Stimulated activated naive CD4-positive, alpha-beta T cell treated with Interleukin-2 at 50 U/mL for 16 hours (primary cell): ENCODE results near the gene PRR14L.
"Not testable (repeated sequence)": the region's sequence is repeated elsewhere in the genome, so short reads cannot be mapped to it uniquely, and the experiment has no call there.

Source experiments
- DNase-seq: peaks from one replicate; lab custom pipeline; 2025; lab: John Stamatoyannopoulos, UW

The PRR14L gene

DNA sequence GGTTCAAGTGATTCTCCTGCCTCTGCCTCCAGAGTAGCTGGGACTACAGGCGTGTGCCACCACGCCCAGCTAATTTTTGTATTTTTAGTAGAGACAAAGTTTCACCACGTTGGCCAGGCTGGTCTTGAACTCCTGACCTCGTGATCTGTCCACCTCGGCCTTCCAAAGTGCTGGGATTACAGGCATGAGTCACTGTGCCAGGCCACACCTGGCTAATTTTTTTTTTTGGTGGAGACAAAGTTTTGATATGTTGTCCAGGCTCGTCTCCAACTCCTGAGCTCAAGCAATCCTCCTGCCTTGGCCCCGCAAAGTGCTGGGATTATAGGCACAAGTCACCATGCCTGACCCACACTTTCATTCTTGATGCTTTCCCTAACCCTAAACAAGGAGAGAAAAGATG is 9.6 kb downstream of the PRR14L start:
- DNase-seq, result not testable (repeated sequence)

- DNase-seq, result no peak
These were observed 10.1 kb downstream of the PRR14L start for GRCh38 chr22:31739795-31740201.

DNA sequence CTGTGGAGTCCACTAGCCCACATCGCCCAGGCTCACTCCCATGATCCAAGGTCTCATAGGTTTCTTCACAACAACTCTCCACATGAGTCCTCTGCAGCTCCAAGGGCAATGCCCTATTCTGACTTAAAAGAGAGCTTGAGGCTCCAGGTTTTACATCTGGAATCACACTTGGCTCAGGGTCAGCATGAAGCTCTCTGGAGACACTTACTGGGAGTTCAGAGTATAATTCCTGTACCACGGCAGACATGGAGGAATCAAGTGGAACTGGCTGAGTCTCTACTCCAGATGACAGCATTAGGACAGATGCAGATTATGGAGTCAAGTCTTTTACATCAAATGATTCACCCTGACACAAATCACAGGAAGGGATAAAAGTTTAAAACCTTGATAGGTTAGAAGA is 11.4 kb downstream of the PRR14L start:
- no peak for DNase-seq

- no peak for DNase-seq
These were observed 12.0 kb downstream of the PRR14L start for GRCh38 chr22:31737932-31738331.

DNA sequence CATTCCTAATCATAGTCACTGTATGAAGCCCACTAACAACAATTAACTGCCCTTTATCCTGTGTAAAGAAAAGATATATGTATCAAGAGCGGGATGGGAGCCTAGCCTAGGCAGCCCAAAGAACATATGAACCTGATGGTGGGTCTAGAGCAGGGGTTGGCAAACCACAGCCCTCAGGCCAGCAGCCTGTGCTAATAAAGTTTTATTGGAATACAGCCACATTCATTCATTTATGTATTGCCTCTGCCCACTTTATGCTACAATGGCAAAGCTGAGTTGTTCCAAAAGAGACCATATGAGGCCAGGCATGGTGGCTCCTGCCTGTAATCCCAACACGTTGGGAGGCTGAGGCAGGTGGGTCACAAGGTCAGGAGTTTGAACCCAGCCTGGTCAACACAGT is 13.5 kb downstream of the PRR14L start:
- no peak for DNase-seq

- DNase-seq, result no peak
These were observed 15.4 kb downstream of the PRR14L start for GRCh38 chr22:31734512-31734911.

DNA sequence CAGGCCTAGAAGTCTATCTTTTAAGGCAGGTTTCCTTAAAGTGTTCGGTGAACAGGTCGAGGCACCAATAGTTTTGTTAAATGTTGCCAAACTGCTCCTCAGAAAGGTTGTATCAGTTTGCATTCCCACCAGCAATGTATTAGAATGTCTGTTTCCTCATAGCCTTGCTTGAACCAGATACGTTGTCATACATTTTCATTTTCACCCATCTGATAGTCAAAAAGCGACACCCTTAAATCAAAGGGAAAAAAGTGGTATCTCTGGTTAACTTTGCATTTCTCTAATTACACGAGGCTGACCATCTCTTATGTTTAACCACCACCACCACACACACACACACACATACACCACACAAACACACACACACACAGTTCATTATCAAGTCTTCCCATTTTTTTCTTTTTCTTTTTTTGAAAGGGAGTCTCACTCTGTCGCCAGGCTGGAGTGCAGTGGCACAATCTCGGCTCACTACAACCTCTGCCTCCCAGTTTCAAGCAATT is 16.3 kb downstream of the PRR14L start:
- DNase-seq, result no peak

- no peak for DNase-seq
These were observed 17.7 kb downstream of the PRR14L start for GRCh38 chr22:31732089-31732829.

DNA sequence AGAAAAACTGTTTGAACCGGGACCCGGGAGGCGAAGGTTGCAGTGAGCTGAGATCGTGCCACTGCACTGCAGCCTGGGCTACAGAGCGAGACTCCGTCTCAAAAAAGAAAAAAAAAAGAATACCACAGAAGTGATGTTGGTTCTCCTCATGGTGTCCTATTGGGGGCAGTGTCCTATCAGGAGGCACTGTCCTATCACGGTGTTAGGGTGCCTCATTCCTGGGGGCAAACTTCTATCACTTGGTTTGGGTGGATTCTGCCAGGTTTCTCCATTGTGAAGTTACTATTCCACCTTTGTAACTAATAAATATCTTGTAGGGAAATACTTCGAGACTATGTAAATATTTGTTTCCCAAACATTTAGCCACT is 19.6 kb downstream of the PRR14L start:
- DNase-seq, result no peak

DNA sequence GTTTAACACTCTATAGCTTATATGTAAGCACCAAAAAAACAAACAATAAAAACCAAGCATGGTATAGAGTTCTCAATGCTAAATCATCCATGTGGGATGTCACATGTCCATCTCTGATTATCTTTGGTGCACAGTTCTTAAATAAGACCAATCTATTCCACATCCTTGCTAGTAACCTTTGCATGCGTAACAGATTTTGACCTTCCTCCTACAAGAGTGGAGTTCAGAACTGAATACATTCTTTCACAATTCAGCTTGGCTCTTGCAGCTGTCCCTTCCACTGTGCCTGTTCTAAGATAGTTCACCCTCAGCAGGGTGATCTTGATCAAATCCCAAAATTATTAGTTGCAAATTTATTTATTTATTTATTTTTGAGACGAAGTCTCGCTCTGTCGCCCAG is 21.1 kb downstream of the PRR14L start:
- no peak for DNase-seq

DNA sequence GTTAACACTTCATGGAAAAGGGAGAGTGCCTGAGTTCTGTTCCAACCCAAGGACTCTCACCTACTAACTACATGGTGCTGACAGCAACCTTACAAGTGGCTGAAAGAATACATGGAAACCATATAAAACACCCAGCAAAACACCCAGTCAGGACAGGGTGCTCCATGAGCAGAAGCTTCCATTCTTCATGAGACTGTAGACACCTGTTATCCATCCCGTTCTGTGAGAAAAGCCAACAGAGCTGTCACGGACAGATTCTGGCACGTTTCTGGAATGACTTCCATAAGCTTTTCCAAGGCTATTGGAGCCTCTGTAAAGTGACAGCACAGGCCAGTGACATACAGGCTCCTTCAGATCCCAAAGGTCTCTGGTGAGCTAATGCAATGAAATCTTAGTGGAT is 23.2 kb downstream of the PRR14L start:
- DNase-seq, result no peak

DNA sequence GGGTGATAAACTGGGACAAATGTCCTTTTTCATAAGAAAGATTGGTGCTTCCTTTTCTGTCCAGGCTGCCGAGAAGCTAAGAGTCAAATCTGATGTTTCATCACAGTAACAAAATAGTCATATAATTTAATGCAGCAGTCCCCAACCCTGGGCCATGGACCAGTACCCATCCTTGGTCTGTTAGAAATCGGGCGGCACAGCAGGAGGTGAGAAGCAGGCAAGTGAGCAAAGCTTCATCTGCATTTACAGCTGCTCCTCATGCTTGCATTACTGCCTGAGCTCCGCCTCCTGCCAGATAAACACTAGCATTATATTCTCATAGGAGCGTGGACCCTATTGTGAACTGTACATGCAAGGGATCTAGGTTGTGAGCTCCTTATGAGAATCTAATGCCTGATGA is 26.2 kb downstream of the PRR14L start:
- no peak for DNase-seq

GRCh38 chr22:31719850-31720471 is 30.0 kb downstream of the PRR14L start:
- no peak for DNase-seq

DNA sequence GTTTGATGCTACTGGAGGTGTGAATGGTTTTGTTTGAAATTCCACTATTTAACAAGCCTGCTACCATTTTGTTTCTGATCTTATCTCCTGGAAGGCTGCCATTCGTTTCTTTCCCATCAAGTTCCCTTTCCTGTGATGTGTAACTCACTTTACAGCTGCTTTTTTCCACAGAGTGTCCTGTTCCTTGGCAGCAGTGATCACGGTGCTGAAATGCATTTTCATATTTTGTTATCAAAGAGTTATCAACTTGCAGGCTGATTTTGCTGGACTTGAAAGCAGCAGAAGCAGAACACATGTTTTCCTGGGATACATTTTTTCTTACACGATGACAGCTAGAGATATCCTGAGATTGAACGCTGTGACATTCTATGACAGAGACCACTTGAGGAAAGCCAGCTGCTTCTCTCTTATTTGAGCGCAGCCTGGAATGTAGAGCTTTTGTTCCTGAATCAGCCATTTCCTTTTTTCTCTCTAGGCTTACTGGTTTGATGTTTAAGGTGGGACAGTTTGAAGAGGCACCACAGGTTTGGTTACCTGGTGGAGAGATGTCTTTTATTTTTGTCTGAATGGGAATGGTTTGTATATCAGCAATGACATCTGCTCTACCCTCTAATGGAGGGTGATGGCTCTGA is 34.7 kb downstream of the PRR14L start:
- DNase-seq, result no peak

DNA sequence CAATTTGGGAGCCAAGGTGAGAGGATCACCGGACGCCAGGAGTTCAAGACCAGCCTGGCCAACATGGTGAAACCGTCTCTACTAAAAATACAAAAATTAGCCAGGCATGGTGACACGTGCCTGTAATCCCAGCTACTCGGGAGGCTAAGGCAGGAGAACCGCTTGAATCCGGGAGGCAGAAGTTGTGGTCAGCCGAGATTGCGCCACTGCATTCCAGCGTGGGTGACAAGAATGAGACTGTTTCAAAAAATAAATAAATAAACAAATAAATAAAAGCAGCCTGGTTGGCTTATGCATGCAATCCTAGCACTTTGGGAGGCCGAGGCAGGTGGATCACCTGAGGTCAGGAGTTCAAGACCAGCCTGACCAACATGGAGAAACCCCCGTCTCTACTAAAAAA is 38.7 kb downstream of the PRR14L start:
- DNase-seq, result not testable (repeated sequence)

GRCh38 chr22:31707519-31707918 is 42.4 kb downstream of the PRR14L start:
- no peak for DNase-seq

- DNase-seq, result no peak
These were observed 54.5 kb downstream of the PRR14L start for GRCh38 chr22:31695423-31695822.

DNA sequence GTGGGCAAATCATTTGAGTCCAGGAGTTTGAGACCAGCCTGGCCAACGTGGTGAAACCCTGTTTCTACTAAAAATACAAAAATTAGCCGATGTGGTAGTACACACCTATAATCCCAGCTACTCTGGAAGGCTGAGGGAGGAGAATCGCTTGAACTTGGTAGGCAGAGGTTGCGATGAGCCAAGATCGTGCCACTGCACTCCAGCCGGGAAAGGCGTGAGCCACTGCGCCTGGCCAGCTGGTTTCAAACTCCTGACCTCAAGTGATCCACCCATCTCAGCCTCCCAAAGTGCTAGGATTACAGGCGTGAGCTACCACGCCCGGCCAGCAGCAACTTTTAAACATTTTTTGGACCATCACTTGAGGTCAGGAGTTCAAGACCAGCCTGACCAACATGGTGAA is 55.9 kb downstream of the PRR14L start:
- DNase-seq, result not testable (repeated sequence)

DNA sequence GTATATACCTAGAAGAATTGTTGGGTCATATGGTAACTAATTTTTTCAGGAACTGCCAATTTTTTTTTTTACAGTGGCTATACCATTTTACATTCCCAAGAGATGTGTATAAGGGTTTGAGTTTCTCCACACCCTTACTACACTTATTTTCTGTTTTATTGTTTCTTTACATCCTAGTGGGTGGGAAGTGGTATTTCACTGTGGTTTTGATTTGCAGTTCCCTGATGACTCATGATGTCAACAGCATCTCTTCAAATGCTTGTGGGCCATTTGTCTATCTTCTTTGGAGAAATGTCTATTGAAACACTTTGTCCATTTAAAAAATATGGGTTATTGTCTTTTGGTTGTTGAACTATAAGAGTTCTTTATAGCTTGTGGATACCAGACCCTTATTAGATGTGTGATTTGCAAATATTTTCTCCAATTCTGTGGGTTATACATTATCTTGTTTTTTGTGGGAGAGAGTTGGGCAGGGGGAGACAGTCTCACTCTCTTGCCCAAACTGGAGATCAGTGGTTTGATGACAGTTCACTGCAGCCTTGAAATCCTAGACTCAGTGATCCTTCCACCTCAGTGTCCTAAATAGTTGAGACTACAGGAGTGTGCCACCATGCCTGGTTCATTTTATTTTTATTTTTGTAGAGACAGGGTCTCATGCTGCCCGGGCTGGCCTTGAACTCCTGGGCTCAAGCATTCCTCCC is 57.6 kb downstream of the PRR14L start:
- DNase-seq, result no peak

- no peak for DNase-seq
These were observed 58.5 kb downstream of the PRR14L start for GRCh38 chr22:31691408-31691807.

DNA sequence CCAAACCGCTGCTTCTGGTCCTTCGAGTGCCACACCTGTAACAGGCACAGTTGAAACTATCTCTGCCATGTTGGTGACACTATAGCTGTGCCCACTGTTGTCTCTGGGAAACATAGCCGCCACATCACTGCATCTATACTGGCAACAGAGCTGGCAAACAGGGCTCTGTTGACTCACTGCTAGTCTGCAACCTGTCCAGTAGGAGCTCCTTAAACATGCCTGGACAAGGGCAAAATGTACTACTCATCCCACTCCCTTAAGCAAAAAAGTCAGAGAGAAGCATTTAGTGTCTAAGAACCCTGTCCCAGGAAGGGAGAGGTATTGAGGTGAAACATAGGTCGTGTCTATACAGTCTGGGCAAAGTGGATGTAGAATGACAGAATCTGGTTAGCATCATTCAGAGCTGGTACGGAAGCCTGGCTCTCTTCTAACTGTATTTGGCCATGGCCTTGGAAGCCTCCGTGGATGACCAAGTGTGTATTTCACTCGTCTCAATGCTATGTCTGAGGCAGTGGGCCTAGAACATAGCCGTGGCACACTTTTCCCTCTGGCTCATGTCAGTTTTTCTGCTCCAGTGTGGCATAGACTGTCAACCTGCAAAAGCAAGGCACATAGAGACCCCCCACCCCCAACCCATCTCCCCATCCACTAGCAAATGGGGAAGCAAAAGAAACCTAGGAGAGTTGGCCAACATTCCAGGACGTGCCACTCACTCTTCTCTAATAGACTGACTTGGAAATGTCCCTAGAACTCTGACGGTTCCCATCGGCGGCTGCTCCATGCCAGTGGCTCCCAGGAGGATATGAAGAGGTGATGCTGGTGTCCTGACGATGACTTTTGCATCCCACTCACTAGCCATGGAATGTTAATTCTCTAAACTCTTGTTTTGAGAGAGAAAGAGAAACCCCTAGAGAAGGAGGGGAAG is 66.5 kb downstream of the PRR14L start:
- DNase-seq, result no peak

GRCh38 chr22:31682751-31683150 is 67.2 kb downstream of the PRR14L start:
- DNase-seq, result no peak
